Activated gamma-delta T cell treated with anti-CD3 and anti-CD28 coated beads, Interleukin-2, amount 50 U/mL, for 16 hours (primary cell): ENCODE results near the gene SND1.
"Not testable (repeated sequence)": the region's sequence is repeated elsewhere in the genome, so short reads cannot be mapped to it uniquely, and the experiment has no call there.

Experiments used
- DNase-seq: peaks from one replicate; pipeline ENCODE4 v3.0.0-alpha.2; 2020; ENCODE audit warnings: low read depth

The SND1 gene

DNA sequence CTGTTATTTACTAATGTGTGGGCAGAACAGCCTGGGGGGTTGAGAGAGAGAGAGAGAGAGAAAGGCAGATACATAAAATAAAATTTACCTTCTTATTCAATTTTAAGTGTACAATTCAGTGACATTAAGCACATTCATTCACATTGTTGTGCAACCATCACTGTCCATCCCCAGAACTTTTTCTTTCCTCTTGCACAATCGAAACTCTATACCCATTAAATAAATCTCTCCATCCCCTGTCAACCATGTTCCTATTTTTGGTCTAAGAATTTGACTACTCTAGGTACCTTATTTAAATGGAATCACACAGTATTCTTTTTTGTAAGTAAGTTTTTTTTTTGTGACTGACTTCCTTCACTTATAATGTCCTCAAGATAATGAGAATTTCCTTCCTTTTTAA is 181.6 kb downstream of the SND1 start:
- no peak for DNase-seq

DNA sequence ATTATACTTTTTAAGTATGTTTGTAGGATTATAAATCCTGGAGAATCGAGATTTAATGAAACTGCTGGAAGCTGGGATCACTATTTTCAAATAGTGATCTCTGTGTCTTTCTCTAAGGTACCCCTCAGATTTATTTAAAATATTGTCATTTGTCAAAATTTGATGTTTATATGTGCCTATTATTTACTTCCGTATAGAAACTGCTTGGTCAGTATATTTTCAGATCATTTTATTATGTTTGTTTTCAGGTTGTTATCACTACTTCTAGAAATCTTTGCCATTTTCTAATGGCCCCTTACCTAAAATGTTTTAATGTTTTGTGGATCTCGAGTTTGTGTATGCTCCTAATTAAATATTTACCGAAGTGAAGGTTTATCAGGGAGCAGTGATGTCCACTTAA is 183.7 kb downstream of the SND1 start:
- DNase-seq, result no peak

DNA sequence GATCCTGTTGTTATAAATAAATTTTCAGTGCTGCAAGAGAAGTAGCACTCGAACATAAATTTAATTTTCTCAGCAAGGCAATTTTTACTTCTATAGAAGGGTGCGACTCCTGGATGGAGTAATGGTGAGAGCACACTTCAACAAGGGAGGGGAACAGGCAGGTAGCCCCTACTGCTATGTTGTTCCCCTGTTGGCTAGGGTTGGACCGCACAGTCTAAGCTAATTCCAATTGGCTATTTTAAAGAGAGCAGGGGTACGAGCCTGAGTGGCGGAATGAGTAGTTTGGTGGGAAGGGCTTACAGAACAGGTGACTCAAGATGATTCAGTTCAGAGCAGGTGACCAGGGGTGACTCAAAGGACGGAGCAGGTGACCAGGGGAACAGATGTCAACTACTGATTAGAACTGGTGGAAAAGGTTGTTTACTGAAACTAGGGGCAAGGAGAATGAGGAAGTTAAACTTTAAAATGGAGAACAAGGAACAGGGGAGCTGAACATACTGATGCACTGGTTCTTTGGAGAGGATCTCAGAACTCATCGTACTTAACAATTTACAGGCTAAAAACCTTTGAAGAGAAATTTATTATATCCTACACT is 185.9 kb downstream of the SND1 start:
- not testable (repeated sequence) for DNase-seq

DNA sequence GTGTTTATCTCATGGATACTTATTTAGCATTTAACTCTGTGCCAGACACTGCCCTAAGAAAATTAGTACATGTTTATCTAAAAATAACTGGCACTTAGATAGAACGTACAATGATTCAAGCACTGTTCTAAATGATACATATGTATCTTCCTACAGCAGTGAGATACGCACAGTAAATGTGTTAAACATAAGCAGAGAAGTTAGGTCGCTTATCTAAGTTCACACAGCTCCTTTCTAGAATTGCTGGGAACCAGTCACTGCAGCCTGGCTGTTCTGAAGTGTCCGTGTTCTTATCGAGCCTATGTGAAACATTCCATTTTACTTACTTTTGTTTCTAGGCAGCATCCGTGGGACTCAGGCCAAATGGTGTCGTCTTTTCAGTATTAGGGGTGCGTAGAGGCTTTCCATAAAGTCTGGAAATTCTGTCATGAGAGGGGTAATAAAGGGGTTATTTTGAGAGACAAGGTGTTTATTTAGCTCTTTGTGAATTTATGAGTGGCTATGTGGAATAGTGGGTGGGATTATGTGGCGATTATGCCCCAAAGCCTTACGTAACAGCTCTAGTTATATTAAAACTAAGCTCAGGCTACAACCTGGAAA is 186.9 kb downstream of the SND1 start:
- DNase-seq, result no peak

DNA sequence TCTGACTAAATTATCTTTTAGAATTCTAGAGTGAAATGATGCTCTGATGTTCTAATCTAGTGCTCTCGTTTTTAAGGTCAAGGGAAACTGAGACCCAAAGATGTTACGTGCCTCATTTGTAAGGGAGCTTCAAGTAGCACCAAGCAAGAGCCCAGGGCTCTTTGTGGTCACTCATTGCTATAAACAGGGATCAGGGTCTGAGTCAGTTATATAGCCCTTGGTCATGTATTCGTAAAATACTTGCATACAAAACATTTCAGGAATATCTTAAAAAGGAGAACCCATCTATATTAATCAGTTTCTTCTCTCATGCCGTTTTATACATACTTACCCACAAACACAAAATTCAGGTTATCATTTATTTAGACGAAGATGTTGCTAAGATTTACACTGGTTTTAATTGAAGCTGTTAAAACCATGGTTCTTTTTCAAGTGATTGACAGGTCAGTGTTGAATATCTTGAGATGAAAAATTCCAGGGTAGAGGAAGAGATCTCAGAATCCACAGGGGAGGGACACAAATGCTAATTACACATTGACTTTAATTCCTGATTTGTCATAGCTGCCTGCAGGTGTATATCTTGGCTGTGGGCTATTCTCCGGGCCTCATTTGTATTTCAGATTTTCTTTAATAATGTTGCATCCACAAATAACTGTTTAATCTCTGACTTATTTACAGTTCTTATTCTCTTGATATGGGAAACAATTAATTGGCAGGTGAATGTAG is 188.4 kb downstream of the SND1 start:
- DNase-seq, result no peak

DNA sequence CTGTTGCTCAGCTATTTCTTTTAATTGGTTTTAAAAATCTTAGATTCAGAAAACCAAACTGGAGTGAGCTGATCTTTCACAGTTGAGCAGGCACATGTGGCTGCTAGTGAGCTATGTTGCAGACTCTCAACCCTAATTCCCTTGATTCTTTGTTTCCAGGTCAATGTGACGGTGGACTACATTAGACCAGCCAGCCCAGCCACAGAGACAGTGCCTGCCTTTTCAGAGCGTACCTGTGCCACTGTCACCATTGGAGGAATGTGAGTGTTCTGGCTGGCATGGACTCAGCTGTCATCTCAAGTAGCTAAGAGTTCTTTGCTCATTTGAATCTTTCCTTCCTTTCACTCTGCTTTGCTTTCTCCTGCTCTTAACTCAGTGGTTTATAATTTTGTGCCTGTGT is 192.2 kb downstream of the SND1 start:
- no peak for DNase-seq

DNA sequence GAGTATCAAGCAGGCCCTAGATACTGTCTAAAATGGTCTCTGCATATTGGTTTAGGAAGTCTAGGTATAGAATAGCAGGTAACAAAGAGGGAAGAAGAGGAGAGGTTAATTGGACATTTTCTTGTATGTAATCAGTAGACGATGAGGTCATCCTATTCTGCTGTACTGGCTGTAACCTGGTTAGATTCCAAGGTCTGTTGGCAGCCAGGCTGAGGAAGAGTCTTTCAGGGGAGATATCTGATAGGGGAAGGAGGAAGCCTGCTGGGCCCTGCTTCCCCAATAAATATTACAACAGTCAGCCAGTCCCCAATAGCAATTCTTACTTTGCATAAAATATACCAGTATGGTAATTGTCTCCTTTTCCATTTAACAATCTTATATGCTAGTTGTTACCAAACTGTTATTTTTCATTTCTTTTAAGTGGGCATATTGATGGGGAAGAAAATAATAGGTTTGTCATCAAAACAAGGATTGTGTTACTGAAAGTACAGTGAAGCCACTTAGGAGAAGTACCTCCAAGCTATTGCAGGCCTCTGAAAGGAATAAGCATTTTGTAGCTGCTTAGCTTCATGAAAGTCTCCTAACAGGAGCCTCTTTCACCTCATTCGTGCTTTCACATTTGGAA is 192.8 kb downstream of the SND1 start:
- DNase-seq, result no peak

DNA sequence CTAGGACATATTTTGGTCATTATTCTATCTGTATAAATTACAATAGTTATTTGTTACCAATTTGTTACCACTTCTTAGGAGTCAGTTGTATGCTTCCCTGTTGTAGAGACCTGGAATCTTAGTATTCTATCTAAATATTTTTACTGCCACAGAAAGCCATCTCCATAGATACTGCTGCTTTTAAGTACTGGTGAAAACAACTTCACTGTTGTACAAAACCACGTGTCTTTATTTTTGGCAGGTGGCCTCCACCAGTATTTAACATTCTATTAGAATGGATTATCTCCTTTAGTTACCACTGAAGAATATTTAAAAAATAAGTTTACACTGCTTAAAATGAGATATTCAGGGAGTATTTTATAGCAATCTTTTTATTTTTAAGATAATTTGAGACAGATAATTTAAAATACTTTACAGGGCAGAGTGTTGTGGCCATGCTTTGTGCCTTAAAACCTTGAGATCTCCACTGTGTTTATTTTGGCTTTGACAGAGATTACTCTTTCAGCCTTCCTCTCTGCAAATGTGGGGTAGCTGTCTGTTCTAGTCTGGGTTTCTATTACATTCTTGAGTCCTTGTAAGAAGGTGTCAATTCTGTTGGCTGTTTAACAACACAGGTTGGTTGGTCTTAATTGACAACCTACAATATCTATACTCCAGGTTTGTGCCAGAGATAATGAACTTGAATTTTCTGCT is 193.7 kb downstream of the SND1 start:
- DNase-seq, result no peak

DNA sequence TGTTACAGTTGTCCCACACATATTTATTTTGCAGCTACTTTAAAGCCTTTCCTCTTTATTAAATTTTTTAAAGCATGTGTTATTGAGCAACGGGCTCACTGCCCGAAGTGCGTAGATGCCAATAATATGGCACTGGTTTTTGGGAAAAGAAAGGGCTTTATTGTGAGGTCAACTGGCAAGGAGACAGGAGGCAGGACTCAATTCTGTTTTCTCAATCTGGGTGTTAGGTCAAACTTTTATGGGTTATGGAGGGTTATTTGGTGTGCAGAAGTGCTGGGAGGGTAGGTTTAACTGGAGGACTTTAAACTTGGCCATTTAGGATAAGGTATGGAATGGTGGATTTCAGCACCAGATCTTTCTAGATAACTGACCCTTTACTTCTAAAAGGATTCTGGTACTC is 195.6 kb downstream of the SND1 start:
- DNase-seq, result no peak

DNA sequence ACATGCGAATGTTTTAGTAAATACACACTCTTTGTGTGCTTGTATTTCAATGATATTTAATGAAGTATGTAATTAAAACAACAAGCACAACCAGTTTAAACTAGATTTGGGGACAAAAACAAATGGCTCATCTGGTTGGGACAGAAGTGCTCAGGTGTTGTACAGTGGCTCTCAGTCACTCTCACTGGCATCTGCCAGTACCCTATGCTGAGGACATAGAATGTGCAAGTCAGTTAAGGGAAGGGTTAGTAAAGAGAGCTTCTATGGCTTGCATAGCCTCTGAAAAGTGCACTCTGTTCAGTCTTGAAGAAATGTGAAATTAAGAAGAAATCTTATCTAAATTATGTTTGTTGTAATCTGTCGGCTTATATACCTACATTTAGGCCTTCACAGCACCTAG is 196.2 kb downstream of the SND1 start:
- no peak for DNase-seq

DNA sequence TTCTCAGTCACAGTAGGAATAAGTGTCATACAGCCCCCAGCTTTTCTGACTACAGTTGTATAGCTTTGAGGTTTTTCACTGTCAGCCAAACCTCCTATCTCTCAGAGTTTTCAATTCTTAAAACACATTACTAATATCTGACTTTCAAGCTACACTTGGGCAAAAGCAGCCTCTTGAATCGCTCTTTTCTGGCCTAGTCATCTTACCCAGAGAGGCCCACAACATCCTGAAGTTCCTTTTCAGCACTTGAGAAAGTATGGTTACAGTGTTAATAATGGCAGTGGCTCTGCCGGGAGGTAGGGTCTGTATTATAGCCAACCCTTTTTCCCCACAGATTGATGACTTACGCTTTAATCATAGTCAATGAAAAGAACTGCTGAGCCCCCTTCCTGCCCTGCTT is 198.2 kb downstream of the SND1 start:
- DNase-seq, result no peak

DNA sequence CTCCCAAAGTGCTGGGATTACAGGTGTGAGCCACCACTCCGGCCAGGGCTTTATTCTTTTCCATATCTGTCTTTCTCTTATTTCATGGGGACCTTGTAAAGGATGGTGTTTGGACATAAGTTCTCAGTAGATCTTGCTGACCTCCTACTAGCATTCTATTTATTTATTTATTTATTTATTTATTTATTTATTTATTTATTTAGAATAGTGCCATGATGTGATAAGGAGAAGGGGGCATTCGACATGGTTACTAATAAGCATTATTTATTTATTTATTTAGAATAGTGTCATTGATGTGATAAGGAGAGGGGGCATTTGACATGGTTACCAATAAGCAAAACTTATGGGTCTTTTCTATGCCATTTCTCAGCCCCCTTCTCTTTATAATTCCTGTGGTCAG is 202.4 kb downstream of the SND1 start:
- DNase-seq, result no peak

DNA sequence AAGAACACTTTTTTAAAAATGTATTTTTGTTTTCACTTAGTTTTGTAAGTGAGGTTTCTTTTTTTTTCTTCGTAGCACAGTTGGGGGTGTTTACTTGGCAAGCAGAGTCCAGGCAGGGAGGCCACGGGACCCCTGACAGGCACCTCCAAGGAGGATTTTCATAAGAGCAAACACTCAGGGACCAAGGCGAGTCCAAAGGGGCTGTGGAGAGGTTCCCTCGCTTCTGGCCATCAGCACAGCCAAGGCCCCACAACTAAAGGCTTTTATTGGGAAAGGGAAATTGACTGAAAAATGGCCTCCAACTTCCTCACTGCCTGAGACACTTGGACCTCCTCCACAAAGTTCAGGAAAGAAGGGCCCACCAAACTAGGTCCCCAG is 205.5 kb downstream of the SND1 start:
- DNase-seq, result no peak

DNA sequence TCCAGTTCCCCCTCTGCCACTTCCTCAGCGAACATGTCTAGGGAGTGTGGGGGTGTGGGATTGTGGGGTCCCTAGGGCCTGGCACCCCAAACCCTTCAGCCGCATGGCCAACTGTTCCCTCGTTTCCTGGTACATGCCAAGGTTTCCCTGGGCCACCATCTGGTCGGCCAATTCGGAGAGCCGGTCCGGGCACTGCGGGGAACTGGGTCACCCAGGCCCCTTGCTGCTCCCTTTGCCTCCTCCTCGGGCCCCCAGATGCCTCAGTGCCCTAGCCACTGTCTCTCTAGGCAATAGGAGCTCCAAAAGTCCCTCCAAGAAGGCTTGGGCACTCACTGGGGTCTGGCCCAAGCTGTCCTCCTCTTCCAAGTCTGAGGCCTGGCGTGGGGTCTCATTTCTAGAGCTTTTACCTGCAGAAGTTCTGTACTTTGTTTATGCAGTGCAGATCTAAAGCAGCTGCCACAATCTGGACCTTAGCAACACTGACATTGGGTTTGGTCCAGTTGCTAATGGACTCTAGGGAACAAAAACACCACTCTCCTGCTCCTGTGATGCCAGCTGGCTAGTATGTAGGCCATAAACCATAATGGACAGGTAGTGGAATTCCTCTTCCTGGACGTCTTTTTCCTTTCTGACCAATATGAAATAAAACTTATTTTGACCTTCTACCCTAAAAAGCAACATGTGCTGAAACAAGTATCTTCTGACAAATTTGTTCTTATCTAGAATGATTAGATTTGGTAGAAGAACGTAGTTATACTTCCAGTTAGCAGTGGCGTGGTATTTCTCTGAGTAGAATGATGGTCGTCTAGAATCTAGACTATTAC is 206.3 kb downstream of the SND1 start:
- DNase-seq, result no peak

DNA sequence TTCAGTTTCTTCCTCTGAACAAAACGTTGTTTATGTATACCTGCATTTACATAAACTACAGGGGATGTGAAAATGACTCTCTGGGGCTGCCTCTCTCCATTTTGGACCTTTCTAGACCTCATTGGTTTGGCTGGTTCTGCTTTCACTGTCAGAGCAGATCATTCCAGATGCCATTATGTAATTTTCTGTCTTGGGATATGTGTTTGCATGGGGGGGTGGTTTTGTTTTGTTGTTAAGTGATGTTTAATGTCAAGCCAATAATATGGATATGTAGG is 206.9 kb downstream of the SND1 start:
- DNase-seq, result no peak

DNA sequence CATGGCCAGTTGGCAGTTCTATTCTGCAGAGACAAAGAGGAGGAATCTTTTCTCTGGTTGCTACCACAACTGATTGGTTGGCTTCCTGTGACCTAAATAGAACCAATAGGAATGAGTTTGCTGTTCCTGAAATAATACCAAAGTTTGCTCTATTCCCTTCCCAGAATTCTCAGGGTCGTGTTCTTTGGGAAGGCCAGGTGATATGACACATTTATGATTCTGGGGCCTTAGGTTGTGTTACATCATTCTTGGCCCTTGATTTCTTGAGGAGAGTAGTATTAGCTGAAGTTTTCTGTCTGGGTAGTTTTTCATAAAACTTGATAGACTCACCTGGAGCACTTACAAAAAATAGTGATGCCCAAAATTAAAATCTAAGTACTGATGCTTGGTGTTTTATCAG is 207.3 kb downstream of the SND1 start:
- DNase-seq, result no peak

DNA sequence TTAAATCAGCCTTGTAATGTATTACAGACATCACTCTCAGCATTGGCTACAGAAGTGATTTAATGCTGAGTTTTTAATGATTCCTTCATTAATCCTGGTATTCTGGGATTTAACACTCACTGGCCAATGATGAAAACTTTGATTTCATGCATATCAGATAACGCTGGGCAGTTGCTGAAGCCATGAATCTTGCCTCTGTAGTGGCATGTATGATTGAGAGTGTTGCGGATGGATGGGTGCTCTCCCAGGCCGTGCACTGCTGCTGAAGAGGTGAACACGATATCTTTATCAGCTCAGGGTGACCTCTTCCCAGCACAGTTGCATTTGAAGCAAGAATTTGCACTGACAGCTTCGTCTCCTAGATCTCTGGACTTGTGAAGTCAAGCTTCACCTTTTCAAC is 210.5 kb downstream of the SND1 start:
- DNase-seq, result no peak

DNA sequence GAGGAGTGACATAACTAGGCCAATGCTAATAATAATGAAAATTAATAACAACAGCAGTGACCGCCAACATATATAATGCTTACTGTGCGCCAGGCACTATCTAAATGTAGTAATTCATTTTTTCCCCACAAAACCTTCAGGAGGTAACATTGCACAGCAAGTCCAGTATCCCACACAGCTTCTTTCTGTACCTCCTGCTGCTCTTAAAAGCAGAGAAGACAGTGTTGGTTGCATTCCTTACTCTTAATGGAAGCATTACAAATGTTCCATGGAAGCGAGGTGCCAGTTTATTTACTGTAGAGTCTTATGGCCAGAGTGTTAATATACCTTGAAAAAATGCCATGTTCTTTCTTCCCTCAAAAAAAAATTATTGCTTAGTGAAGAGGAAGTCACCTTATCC is 211.1 kb downstream of the SND1 start:
- DNase-seq, result no peak

DNA sequence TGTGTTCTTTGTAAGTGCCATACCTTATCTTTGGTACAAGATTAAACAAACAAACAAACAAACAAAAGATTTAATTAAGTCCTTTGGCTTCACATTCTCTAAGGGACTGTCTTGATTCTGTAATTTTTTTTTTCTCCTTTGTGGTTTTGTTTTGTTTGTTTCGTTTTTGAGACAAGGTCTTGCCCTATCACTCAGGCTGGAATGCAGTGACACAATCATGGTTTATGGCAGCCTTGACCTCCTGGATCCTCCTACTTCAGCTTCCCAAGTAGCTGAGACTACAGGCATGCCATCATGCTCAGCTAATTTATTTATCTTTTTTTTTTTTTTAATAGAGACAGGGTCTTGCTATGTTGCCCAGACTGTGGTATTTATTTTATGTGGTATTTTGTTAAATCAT is 213.5 kb downstream of the SND1 start:
- DNase-seq, result no peak

DNA sequence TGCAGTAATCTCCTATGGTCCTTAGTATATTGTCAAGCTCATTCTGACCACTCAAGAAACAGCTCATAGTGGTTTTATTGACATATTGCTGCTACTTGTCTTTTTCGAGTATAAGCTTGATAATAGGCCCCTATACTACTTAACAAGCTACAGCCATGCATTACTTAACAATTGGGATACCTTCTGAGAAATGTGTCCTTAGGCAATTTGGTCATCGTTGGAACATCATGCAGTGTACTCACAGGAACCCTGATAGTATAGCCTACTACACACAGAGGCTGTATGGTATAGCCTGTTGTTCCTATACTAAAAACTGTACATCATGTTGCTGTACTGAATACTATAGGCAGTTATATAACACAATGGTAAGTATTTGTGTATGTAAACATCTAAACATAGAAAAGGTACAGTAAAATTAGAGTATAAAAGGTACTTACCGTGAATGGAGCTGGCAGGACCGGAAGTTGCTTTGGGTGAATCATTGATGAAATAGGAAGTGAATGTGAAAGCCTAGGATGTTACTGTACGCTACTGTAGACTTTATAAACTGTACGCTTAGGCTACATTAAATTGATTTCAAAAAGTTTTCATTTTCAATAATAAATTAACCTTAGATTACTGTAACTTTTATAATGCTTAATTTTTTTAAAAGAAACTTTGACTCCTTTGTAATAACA is 218.4 kb downstream of the SND1 start:
- no peak for DNase-seq

DNA sequence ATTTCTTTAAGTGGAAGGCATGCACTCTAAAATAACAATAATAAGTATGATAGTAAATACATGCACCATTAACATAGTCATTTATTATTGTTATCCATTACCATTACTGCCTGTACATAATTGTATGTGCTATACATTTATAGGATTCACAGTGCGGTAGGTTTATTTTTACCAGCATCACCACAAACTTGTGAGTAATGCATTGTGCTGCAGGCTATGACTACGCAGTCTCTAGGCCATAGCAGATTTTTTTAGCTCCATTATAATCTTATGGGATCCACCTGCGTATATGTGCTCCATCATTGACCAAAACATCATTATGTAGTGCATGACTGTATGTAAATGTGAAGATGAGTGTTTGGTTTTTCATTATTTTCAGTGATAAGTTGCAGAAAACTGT is 219.2 kb downstream of the SND1 start:
- no peak for DNase-seq

DNA sequence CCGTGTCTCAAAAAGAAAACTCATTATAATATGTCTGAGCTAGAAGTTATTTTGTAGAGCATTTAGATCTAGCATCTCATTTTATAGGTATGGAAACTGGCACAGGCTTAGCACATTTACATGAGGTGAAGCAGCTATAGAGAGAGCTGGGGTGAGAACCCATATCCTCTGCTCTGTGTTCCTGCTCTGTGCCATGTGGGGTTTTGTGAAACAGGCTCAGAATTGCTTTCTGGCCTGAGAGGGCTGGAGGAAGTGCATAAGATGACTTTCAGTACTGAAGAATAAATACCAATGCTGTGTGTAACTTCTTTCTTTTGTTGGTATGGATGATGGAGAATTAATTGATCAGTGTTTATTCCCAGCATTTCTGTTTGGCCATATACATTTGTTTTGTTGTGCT is 220.1 kb downstream of the SND1 start:
- no peak for DNase-seq
